DND-41 (cell line): ENCODE data around the gene FRY.

ENCODE experiments used
- EZH2 ChIP-seq: IDR thresholded peaks from 3 replicates; pipeline ENCODE4 v1.6.1; 2012; ENCODE audit warnings: borderline replicate concordance, low read depth, mild to moderate bottlenecking, moderate library complexity, low read length, inconsistent platforms; ENCODE audit not compliant: severe bottlenecking
- TF ChIP-seq, protein P1 (sequence below): IDR thresholded peaks from 2 replicates; pipeline ENCODE4 v1.5.1; 2012; ENCODE audit warnings: borderline replicate concordance, low read length, moderate library complexity, mild to moderate bottlenecking; ENCODE audit not compliant: poor library complexity, severe bottlenecking; ENCODE audit errors: extremely low read depth

DNA sequence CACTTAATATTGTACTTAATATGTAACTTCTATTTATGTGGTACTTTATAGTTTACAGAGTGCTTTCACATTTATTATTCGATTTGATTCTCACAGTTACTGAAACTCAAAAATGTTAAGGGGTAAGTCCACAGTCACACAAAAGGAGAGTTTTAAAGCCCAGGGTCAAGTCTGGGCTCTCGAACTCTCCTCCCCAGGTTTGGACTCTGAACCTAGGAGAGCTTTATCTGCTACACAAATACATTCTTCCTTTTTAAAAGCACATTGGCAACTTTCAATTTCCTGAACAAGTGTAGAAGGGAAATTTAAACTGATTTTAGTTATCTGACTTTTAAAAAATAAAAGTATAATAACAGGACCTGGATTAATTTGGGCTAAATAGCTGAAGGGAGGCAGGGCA, 144.4 kb downstream of the FRY start:
- TF ChIP-seq, protein P1, sequence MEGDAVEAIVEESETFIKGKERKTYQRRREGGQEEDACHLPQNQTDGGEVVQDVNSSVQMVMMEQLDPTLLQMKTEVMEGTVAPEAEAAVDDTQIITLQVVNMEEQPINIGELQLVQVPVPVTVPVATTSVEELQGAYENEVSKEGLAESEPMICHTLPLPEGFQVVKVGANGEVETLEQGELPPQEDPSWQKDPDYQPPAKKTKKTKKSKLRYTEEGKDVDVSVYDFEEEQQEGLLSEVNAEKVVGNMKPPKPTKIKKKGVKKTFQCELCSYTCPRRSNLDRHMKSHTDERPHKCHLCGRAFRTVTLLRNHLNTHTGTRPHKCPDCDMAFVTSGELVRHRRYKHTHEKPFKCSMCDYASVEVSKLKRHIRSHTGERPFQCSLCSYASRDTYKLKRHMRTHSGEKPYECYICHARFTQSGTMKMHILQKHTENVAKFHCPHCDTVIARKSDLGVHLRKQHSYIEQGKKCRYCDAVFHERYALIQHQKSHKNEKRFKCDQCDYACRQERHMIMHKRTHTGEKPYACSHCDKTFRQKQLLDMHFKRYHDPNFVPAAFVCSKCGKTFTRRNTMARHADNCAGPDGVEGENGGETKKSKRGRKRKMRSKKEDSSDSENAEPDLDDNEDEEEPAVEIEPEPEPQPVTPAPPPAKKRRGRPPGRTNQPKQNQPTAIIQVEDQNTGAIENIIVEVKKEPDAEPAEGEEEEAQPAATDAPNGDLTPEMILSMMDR, result no peak
- no peak for TF ChIP-seq EZH2
